NCI-H446 (cell line): ENCODE data around the gene RNF144B.

Experiments
- DNase-seq, 2 experiments: peaks; one replicate each; lab custom pipeline; 2025; lab: John Stamatoyannopoulos, UW

The RNF144B gene

DNA sequence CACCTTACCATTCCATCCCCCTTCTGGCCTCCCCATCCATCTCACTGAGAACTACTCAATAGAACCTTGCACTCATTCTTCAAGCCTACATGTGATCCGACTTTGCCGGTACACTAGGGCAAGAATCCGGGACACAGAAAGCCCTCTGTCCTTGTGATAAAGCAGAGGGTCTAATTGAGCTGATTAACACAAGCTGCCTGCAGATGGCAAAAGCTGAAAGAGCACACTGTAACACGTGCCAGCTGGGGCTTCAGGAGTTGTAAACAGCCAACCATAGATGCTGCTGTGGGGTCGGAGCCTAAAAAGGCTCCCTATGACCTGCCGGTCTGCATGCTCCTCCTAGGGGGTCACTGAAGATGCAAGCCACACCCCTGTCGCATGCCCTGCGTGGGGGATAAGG, 124.1 kb downstream of the RNF144B start:
- no peak for DNase-seq

DNA sequence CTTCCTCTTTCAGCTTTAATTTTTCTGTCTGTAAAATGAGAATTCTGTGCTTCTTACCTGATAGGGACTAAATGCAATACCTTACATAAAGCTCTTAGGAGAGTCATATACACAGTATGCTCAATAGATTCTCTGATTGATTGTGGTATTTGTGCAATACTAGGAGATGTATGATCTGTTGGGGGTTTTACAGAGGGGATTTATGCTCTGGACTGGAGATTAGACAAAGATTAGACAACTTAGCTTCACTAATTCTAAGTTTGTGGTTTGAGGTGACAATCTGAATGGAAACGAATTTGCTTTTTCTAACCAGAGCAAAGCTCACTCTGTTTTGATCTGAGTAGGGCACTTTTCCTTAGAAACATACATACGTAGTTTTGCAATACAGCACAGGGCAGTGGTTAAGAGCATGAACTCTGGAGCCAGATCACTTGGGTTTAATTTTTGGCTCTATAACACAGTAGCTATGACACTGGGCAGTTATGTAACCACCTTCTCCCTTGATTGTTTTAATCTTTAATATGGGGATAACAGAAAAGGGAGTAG, 126.2 kb downstream of the RNF144B start:
- DNase-seq: no peak

DNA sequence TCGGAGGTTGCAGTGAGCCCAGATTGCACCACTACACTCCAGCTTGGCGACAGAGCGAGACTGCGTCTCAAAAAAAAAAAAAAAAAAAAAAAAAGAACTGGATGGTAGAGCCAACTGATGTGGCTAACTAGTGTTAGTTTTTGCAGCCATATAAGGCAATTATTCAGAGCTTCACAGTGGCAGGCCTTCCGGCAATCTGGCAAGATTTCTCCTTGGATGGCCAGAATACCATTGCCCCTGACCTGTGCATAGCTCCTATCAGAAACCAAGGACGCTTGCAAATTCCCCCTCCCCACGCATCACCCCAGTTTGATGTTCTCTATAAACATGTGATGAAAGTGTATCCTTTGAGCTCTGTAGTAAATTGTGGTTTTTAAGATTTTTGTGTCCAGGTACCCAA, 127.0 kb downstream of the RNF144B start:
- DNase-seq: no peak

- no peak for DNase-seq
Observed at GRCh38 chr6:18515767-18516166, 128.6 kb downstream of the RNF144B start.
